ENCODE results near the gene TFRC. TPM values are rescaled to one million over a fixed set of nuclear protein-coding genes. Genes with fewer than 3 reads are reported as not detected.

The TFRC gene
- total RNA-seq, 1 donor: 80.3 TPM

GRCh38 chr3:195999896-196000295 is 82.0 kb downstream of the TFRC start:
- no peak overlapping the region for H3K4me3 ChIP-seq (ENCODE audit: low read depth, low read length)
- no peak for DNase-seq (ENCODE audit: low read depth)
- no peak for TF ChIP-seq CTCF (IDR thresholded peaks at IDR 0.05; ENCODE audit: insufficient read depth, low read length)

Small RNA genes within 50 kb of the gene (small RNA-seq; reads per million reads assigned to genes)
- gene RNU7-18P: not detected

Other genes with a start within 250 kb of the TFRC start
- 7.1 and 10.8 TPM in 2 replicates for gene TNK2, start 173.5 kb downstream of the TFRC start, total RNA-seq (ENCODE audit: low replicate concordance)
- gene ZDHHC19, start 129.3 kb upstream of the TFRC start, total RNA-seq (ENCODE audit: low replicate concordance): not detected in 2 replicates
- gene SLC51A, start 134.4 kb upstream of the TFRC start, total RNA-seq (ENCODE audit: low replicate concordance): not detected in 2 replicates
- gene PCYT1A, start 205.6 kb upstream of the TFRC start, total RNA-seq (ENCODE audit: low replicate concordance): 76.7 and 80.8 TPM in 2 replicates
- 16.0 and 22.1 TPM in 2 replicates for gene DYNLT2B, start 236.2 kb upstream of the TFRC start, total RNA-seq (ENCODE audit: low replicate concordance)